ENCODE results near the gene ASB11. TPM values are rescaled to one million over a fixed set of nuclear protein-coding genes. Genes with fewer than 3 reads are reported as not detected.

The ASB11 gene
- total RNA-seq, 2 experiments from 2014 or later: not detected

DNA sequence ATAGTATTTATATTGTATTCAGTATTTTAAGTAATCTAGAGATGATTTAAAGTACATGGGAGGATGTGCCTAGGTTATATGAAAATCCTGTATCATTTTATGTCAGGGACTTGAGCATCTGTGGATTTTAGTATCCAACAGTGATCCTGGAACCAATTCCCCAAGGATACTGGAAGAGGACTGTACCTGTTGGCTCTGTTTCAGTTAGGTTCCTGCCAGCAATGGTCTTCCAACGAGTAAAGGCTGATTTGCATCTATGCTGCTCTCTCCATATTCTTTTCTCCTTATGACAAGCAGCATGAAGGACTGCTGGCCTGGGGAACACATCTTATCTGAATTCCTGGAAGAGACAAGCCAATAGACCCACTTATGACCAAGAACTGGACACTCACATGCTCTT lies 80.4 kb downstream of the ASB11 start:
- H3K36me3 Mint-ChIP-seq (ENCODE audit: low read depth): no peaks in the 10 kb centered on the region
- no peak overlapping the region for H3K4me3 Mint-ChIP-seq
- H3K27ac Mint-ChIP-seq: no peak overlapping the region
- no peaks in the 10 kb centered on the region for H3K4me1 ChIP-seq (ENCODE audit: insufficient read depth, low read length)
- POLR2A ChIA-PET: no interaction called here
- no peaks in the 10 kb centered on the region for H3K9me3 ChIP-seq (ENCODE audit: control insufficient read depth in 1 of 2, insufficient read depth in 1 of 2, low read length in 2 of 2)
- CTCF ChIA-PET: no interaction called here
- no peak for ATAC-seq (ENCODE audit: poor library complexity)
- H3K4me3 ChIP-seq (ENCODE audit: low read length): no peak overlapping the region
- no peaks in the 10 kb centered on the region for H3K27me3 Mint-ChIP-seq
- H3K27ac ChIP-seq (ENCODE audit: low read depth in 1 of 2, low read length in 2 of 2): no peak overlapping the region
- DNase-seq: no peak
- no peak for TF ChIP-seq CTCF (IDR thresholded peaks at IDR 0.05)
- no peaks in the 10 kb centered on the region for H3K27me3 ChIP-seq (ENCODE audit: control insufficient read depth in 1 of 2, insufficient read depth in 2 of 2, low read length in 2 of 2)
- H3K4me1 Mint-ChIP-seq (ENCODE audit: low read depth): no peaks in the 10 kb centered on the region
- no peaks in the 10 kb centered on the region for H3K36me3 ChIP-seq (ENCODE audit: insufficient read depth, low read length)
- no peaks in the 10 kb centered on the region for H3K9me3 Mint-ChIP-seq
- intact Hi-C loops (cut with DNase I, micrococcal nuclease): no loop called here

GRCh38 chrX:15233416-15234015 lies 81.9 kb downstream of the ASB11 start:
- ATAC-seq (ENCODE audit: poor library complexity): no peak
- H3K4me3 Mint-ChIP-seq: no peak overlapping the region
- intact Hi-C loops (cut with DNase I, micrococcal nuclease): no loop called here
- TF ChIP-seq CTCF (IDR thresholded peaks at IDR 0.05): no peak
- no peak overlapping the region for H3K4me3 ChIP-seq (ENCODE audit: low read length)
- no peaks in the 10 kb centered on the region for H3K27me3 Mint-ChIP-seq
- no peaks in the 10 kb centered on the region for H3K27me3 ChIP-seq (ENCODE audit: control insufficient read depth in 1 of 2, insufficient read depth in 2 of 2, low read length in 2 of 2)
- H3K27ac Mint-ChIP-seq: no peak overlapping the region
- no peaks in the 10 kb centered on the region for H3K36me3 Mint-ChIP-seq (ENCODE audit: low read depth)
- no peaks in the 10 kb centered on the region for H3K36me3 ChIP-seq (ENCODE audit: insufficient read depth, low read length)
- no peaks in the 10 kb centered on the region for H3K4me1 ChIP-seq (ENCODE audit: insufficient read depth, low read length)
- H3K9me3 ChIP-seq (ENCODE audit: control insufficient read depth in 1 of 2, insufficient read depth in 1 of 2, low read length in 2 of 2): no peaks in the 10 kb centered on the region
- no peak overlapping the region for H3K27ac ChIP-seq (ENCODE audit: low read depth in 1 of 2, low read length in 2 of 2)
- ChIA-PET POLR2A (no interaction called here), CTCF (interaction anchor here (1.3 kb wide), 1 partner anchor 9 kb away, joined by 5 read pairs; no protein-coding TSS in a partner anchor)
- H3K9me3 Mint-ChIP-seq: no peaks in the 10 kb centered on the region
- H3K4me1 Mint-ChIP-seq (ENCODE audit: low read depth): no peaks in the 10 kb centered on the region
- no peak for DNase-seq

Other genes with a start within 250 kb of the ASB11 start
- gene ASB9, start 45.6 kb downstream of the ASB11 start, total RNA-seq: under 1 TPM in 1 of 2 experiments, not detected in 1; 0.14 TPM
- 100 to 1,000 TPM; 130 to 134 TPM for gene PIGA, start 19.9 kb upstream of the ASB11 start, total RNA-seq
- not detected for gene VEGFD, start 68.8 kb upstream of the ASB11 start, total RNA-seq
- not detected for gene PIR, start 177.7 kb upstream of the ASB11 start, total RNA-seq
- gene BMX, start 185.2 kb upstream of the ASB11 start, total RNA-seq: not detected